HCT116 (cell line): ENCODE data around the gene CIITA. TPM values are rescaled to one million over a fixed set of nuclear protein-coding genes. Genes with fewer than 3 reads are reported as not detected.

ENCODE experiments used
- ATAC-seq: fragments of 200-7000 bp; cut with Tn5 transposase; 2 replicates; pipeline ENCODE4 v1.9.1; 2020; ENCODE audit warnings: mild to moderate bottlenecking, moderate library complexity
- BruUV-seq: library from RNA; stranded (reverse); fragments of 400-500 nt; replicated peaks from 2 replicates; lab custom pipeline; 2021; lab: Mats Ljungman, UMichigan
- CTCF ChIA-PET: fragments of 300-600 bp; sonication (Branson Sonifier 250); formaldehyde crosslinking; loops from one replicate; lab custom pipeline; 2021; ENCODE audit warnings: antibody characterized with exemption; lab: Charles Lee
- POLR2A ChIA-PET: fragments of 300-600, 350-600 bp; sonication (Branson Sonifier 250); formaldehyde crosslinking; loops from one replicate; lab custom pipeline; 2021; ENCODE audit warnings: antibody characterized with exemption; lab: Charles Lee
- RAD21 ChIA-PET, 2 experiments: fragments of 300-600 bp; sonication (Branson Sonifier 250); formaldehyde crosslinking; loops; one replicate each; lab custom pipeline; 2023; ENCODE audit warnings: low total read pairs in 2 of 2; ENCODE audit not compliant: uncharacterized antibody in 2 of 2, unreplicated experiment in 2 of 2, low non-redundant PET in 1 of 2; lab: Charles Lee
- DNase-seq: peaks from one replicate; pipeline ENCODE4 v3.0.0-alpha.2; 2010; ENCODE audit warnings: low read depth, low spot score
- H2AFZ ChIP-seq: fragments of 200-600 bp; shearing (Covaris generic), sonication (generic); 2 replicates; pipeline ENCODE4 v1.6.1; 2017; ENCODE audit warnings: low read depth, mixed run types, mixed read lengths, antibody characterized with exemption, low read length; ENCODE audit not compliant: poor library complexity, severe bottlenecking
- H3K27ac ChIP-seq: 2 replicates; pipeline ENCODE4 v1.5.1; 2012; ENCODE audit warnings: low read depth, low read length
- H3K27me3 ChIP-seq: fragments of 200-600 bp; sonication (generic); 2 replicates; pipeline ENCODE4 v1.6.1; 2016; ENCODE audit warnings: mixed run types, low read length, mixed read lengths; ENCODE audit not compliant: insufficient read depth
- H3K36me3 ChIP-seq, 2 experiments: fragments of 200-500 bp in 1 of 2; fragments of 200-600 bp in 1 of 2; sonication (Bioruptor generic) in 1 of 2; sonication (generic) in 1 of 2; 2 replicates each; pipeline versions ENCODE4 v1.5.1 to v1.6.1; 2014 to 2016; ENCODE audit warnings: low read length in 2 of 2, inconsistent platforms in 1 of 2, mixed read lengths in 1 of 2, mixed run types in 1 of 2; ENCODE audit not compliant: insufficient read depth in 2 of 2, control insufficient read depth in 1 of 2
- H3K4me1 ChIP-seq, 2 experiments: fragments of 200-600 bp in 1 of 2; sonication (generic) in 1 of 2; 2 replicates each; pipeline versions ENCODE4 v1.5.1 to v1.6.1; 2012 to 2017; ENCODE audit warnings: low read length in 2 of 2, inconsistent platforms in 1 of 2, mild to moderate bottlenecking in 1 of 2, mixed read lengths in 1 of 2, mixed run types in 1 of 2, moderate library complexity in 1 of 2; ENCODE audit not compliant: insufficient read depth in 2 of 2, control insufficient read depth in 1 of 2
- H3K4me2 ChIP-seq: fragments of 200-600 bp; sonication (generic); 2 replicates; pipeline ENCODE4 v1.6.1; 2017; ENCODE audit warnings: mixed run types, low read length, mixed read lengths
- H3K4me3 ChIP-seq, 2 experiments: fragments of 200-600 bp in 1 of 2; sonication (generic) in 1 of 2; replicated peaks in 1 of 2; 2 replicates each; pipeline ENCODE4 v1.5.1; 2011 to 2016; ENCODE audit warnings: low read length in 2 of 2, control low read depth in 1 of 2, low read depth in 1 of 2, mild to moderate bottlenecking in 1 of 2, mixed read lengths in 1 of 2, mixed run types in 1 of 2
- H3K79me2 ChIP-seq: fragments of 200-600 bp; sonication (generic); 2 replicates; pipeline ENCODE4 v1.6.1; 2017; ENCODE audit warnings: mild to moderate bottlenecking, mixed run types, low read length, moderate library complexity, mixed read lengths; ENCODE audit not compliant: insufficient read depth
- H3K9ac ChIP-seq: fragments of 200-600 bp; sonication (generic); 2 replicates; pipeline ENCODE4 v1.6.1; 2016; ENCODE audit warnings: low read length, mixed read lengths
- H3K9me2 ChIP-seq: fragments of 200-600 bp; sonication (generic), shearing (Covaris generic); 2 replicates; pipeline ENCODE4 v1.6.1; 2017; ENCODE audit warnings: mixed run types, mild to moderate bottlenecking, moderate library complexity; ENCODE audit not compliant: insufficient read depth
- H3K9me3 ChIP-seq, 2 experiments: fragments of 200-500 bp in 1 of 2; fragments of 200-600 bp in 1 of 2; sonication (Bioruptor generic) in 1 of 2; sonication (generic) in 1 of 2; 2 replicates each; pipeline ENCODE4 v1.6.1; 2014 to 2017; ENCODE audit warnings: low read length in 2 of 2, mixed read lengths in 2 of 2, inconsistent platforms in 1 of 2, low read depth in 1 of 2, mild to moderate bottlenecking in 1 of 2, mixed run types in 1 of 2, moderate library complexity in 1 of 2; ENCODE audit not compliant: control insufficient read depth in 1 of 2, insufficient read depth in 1 of 2
- H4K20me1 ChIP-seq: fragments of 200-600 bp; sonication (generic), shearing (Covaris generic); 2 replicates; pipeline ENCODE4 v1.6.1; 2017; ENCODE audit warnings: mixed run types, mild to moderate bottlenecking, moderate library complexity; ENCODE audit not compliant: insufficient read depth
- CBX3 ChIP-seq: IDR thresholded peaks from 2 replicates; pipeline ENCODE4 v1.6.1; 2012; ENCODE audit warnings: low read depth
- CEBPB ChIP-seq: IDR thresholded peaks from 2 replicates; pipeline ENCODE4 v1.6.1; 2012; ENCODE audit warnings: low read depth
- ELF1 ChIP-seq: IDR thresholded peaks from 2 replicates; pipeline ENCODE4 v1.6.1; 2012; ENCODE audit warnings: low read depth, borderline replicate concordance
- JUND ChIP-seq: IDR thresholded peaks from 2 replicates; pipeline ENCODE4 v1.6.1; 2012
- RAD21 ChIP-seq: IDR thresholded peaks from 2 replicates; pipeline ENCODE4 v1.6.1; 2012; ENCODE audit warnings: low read depth, mild to moderate bottlenecking
- SIN3A ChIP-seq: IDR thresholded peaks from 2 replicates; pipeline ENCODE4 v1.6.1; 2012; ENCODE audit warnings: low read depth
- TCF7L2 ChIP-seq: IDR thresholded peaks from 2 replicates; pipeline ENCODE4 v1.7.0; 2011; ENCODE audit warnings: borderline replicate concordance, inconsistent platforms; ENCODE audit not compliant: insufficient read depth, insufficient read length; ENCODE audit errors: extremely low read depth
- YY1 ChIP-seq: IDR thresholded peaks from 2 replicates; pipeline ENCODE4 v1.6.1; 2011; ENCODE audit warnings: low read length, low read depth, moderate library complexity, mild to moderate bottlenecking; ENCODE audit not compliant: insufficient replicate concordance; ENCODE audit errors: extremely low read depth
- ZFX ChIP-seq: fragments of 450-650 bp; IDR thresholded peaks from 2 replicates; pipeline ENCODE4 v1.6.1; 2017
- ZNF274 ChIP-seq: fragments of 200-500 bp; sonication (Bioruptor generic); IDR thresholded peaks from 2 replicates; pipeline ENCODE4 v1.6.1; 2014; ENCODE audit warnings: mild to moderate bottlenecking, low read depth, low read length, inconsistent platforms
- intact Hi-C: fragments of 100-400 bp; cut with micrococcal nuclease; formaldehyde crosslinking; loops from 2 replicates; pipeline ENCODE4 v1.10.0; 2022
- total RNA-seq: library from RNA; stranded (reverse); gene quantifications from one replicate; pipeline ENCODE4 v1.2.1, GENCODE V29; 2021; ENCODE audit not compliant: unreplicated experiment
- TF ChIP-seq, protein P1 (sequence below), 3 experiments: fragments of 200-600 bp in 1 of 3; sonication (generic) in 1 of 3; IDR thresholded peaks in 2 of 3; conservative IDR thresholded peaks in 1 of 3; 2 replicates each; pipeline ENCODE4 v1.5.1; 2012 to 2017; ENCODE audit warnings: low read depth in 2 of 3, low read length in 2 of 3, antibody characterized with exemption in 1 of 3, borderline replicate concordance in 1 of 3, control low read depth in 1 of 3, mild to moderate bottlenecking in 1 of 3, mixed read lengths in 1 of 3, mixed run types in 1 of 3, moderate library complexity in 1 of 3; ENCODE audit not compliant: insufficient read depth in 1 of 3
- TF ChIP-seq, protein P2 (sequence below): IDR thresholded peaks from 2 replicates; pipeline ENCODE4 v1.6.1; 2012; ENCODE audit warnings: low read depth

CIITA gene
- total RNA-seq, 1 experiment from 2014 or later = 0.25 TPM

DNA sequence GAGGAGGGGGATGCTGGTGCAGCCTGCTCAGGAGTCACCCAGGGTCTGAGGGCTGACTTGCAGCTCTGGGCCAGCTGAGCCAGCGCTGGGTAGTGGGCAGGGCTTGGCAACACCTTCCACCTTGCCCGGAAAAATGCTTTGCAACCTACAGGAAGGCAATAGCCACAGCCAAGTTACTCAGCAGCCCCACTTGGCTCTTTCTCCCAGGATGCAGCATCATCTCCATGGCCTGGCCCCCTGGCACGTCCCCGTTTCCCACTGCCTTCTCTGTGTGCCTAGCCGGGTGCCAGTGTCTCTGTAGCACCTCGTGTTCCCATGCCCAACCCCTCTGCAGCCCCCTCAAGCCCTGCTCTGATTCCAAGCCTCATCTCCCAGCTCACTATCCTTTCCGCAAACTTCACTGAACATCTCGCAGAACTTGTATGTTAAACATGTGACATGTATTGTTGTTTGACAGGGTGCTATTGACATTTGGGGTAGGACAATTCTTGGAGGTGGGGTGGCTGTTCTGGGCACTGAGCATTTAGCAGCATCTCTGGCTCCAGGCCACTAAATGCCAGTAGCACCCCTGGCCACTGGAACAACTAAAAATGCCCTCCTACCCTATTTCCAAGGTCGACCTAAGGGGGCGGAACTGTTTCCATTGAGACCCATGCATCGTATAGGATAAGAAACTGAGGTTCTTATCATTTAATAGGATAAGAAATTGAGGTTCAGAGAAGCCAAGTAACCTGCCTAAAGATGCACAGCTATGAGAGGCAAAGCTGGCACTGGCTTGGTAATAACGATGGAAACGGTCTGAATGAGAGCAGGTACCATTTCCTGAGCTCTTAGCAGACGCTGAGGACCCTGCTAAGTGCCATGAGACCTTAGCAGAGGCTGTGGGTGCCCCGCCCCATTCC, 53.1 kb downstream of the CIITA start:
- DNase-seq (no peak), ATAC-seq (no peak)
- no peaks in the 10 kb centered on the region for H3K9me3 ChIP-seq
- H3K79me2 ChIP-seq = peaks cover 29% of the 10 kb centered on the region
- peaks cover 5 to 16% of the 10 kb centered on the region in 2 experiments; a peak in 3 of 4 replicates for H3K36me3 ChIP-seq
- TF ChIP-seq ZNF274 (no peak), JUND (no peak), RAD21 (no peak), ZFX (no peak), CBX3 (no peak), TCF7L2 (no peak), CEBPB (no peak), YY1 (no peak), ELF1 (no peak), SIN3A (no peak)
- TF ChIP-seq, protein P1, sequence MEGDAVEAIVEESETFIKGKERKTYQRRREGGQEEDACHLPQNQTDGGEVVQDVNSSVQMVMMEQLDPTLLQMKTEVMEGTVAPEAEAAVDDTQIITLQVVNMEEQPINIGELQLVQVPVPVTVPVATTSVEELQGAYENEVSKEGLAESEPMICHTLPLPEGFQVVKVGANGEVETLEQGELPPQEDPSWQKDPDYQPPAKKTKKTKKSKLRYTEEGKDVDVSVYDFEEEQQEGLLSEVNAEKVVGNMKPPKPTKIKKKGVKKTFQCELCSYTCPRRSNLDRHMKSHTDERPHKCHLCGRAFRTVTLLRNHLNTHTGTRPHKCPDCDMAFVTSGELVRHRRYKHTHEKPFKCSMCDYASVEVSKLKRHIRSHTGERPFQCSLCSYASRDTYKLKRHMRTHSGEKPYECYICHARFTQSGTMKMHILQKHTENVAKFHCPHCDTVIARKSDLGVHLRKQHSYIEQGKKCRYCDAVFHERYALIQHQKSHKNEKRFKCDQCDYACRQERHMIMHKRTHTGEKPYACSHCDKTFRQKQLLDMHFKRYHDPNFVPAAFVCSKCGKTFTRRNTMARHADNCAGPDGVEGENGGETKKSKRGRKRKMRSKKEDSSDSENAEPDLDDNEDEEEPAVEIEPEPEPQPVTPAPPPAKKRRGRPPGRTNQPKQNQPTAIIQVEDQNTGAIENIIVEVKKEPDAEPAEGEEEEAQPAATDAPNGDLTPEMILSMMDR (IDR thresholded peaks at IDR 0.05 in 2 of 3, conservative IDR thresholded peaks at IDR 0.05 in 1 of 3; ENCODE audit: borderline replicate concordance in 1 of 3, insufficient read depth in 1 of 3, low read depth in 2 of 3, low read length in 2 of 3) = no peak
- TF ChIP-seq, protein P2, sequence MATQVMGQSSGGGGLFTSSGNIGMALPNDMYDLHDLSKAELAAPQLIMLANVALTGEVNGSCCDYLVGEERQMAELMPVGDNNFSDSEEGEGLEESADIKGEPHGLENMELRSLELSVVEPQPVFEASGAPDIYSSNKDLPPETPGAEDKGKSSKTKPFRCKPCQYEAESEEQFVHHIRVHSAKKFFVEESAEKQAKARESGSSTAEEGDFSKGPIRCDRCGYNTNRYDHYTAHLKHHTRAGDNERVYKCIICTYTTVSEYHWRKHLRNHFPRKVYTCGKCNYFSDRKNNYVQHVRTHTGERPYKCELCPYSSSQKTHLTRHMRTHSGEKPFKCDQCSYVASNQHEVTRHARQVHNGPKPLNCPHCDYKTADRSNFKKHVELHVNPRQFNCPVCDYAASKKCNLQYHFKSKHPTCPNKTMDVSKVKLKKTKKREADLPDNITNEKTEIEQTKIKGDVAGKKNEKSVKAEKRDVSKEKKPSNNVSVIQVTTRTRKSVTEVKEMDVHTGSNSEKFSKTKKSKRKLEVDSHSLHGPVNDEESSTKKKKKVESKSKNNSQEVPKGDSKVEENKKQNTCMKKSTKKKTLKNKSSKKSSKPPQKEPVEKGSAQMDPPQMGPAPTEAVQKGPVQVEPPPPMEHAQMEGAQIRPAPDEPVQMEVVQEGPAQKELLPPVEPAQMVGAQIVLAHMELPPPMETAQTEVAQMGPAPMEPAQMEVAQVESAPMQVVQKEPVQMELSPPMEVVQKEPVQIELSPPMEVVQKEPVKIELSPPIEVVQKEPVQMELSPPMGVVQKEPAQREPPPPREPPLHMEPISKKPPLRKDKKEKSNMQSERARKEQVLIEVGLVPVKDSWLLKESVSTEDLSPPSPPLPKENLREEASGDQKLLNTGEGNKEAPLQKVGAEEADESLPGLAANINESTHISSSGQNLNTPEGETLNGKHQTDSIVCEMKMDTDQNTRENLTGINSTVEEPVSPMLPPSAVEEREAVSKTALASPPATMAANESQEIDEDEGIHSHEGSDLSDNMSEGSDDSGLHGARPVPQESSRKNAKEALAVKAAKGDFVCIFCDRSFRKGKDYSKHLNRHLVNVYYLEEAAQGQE = no peak
- H4K20me1 ChIP-seq = no peaks in the 10 kb centered on the region
- BruUV-seq = no TSS peak
- H3K4me1 ChIP-seq = no peaks in the 10 kb centered on the region
- ChIA-PET POLR2A (no interaction called here), RAD21 (no interaction called here), CTCF (interaction anchor here (0.9 kb wide), 1 partner anchor 415 kb away, joined by 3 read pairs; no protein-coding TSS in a partner anchor)
- intact Hi-C loops = no loop called here
- H3K4me3 ChIP-seq = no peak overlapping the region
- no peaks in the 10 kb centered on the region for H3K27me3 ChIP-seq
- no peak overlapping the region for H3K4me2 ChIP-seq
- no peaks in the 10 kb centered on the region for H3K9me2 ChIP-seq
- H3K27ac ChIP-seq = no peak overlapping the region
- no peak overlapping the region for H2AFZ ChIP-seq
- H3K9ac ChIP-seq = no peak overlapping the region
